Immature natural killer cell (primary cell): Measurements from ENCODE around the gene CAMSAP1. TPM values are rescaled to one million over a fixed set of nuclear protein-coding genes. Genes with fewer than 3 reads are reported as not detected.

Experiments
- DNase-seq, 3 donors: peaks; one replicate each; pipeline ENCODE4 v3.0.0; 2022; ENCODE audit warnings: mixed read lengths in 1 of 3
- H3K27ac Mint-ChIP-seq, 6 donors: one replicate each; pipeline ENCODE4 v1.8.0; 2020; ENCODE audit warnings: mixed read lengths in 6 of 6, mild to moderate bottlenecking in 5 of 6, inconsistent platforms in 4 of 6, moderate library complexity in 3 of 6
- H3K27me3 Mint-ChIP-seq, 3 donors: one replicate each; pipeline ENCODE4 v1.8.0; 2020 to 2021; ENCODE audit warnings: low read depth in 3 of 3, mild to moderate bottlenecking in 3 of 3, mixed read lengths in 3 of 3, moderate library complexity in 3 of 3, inconsistent platforms in 1 of 3
- H3K36me3 Mint-ChIP-seq, 3 donors: one replicate each; pipeline ENCODE4 v1.8.0; 2020; ENCODE audit warnings: mixed read lengths in 3 of 3, inconsistent platforms in 2 of 3, mild to moderate bottlenecking in 2 of 3
- H3K4me1 Mint-ChIP-seq, 2 donors: one replicate each; pipeline ENCODE4 v1.8.0; 2020; ENCODE audit warnings: inconsistent platforms in 2 of 2, mild to moderate bottlenecking in 2 of 2, mixed read lengths in 2 of 2, moderate library complexity in 1 of 2
- H3K4me3 Mint-ChIP-seq, 5 donors: one replicate each; pipeline ENCODE4 v1.8.0; 2020; ENCODE audit warnings: mild to moderate bottlenecking in 5 of 5, mixed read lengths in 5 of 5, inconsistent platforms in 3 of 5, moderate library complexity in 3 of 5
- H3K9me3 Mint-ChIP-seq, 6 donors: one replicate each; pipeline ENCODE4 v1.8.0; 2020; ENCODE audit warnings: mild to moderate bottlenecking in 6 of 6, mixed read lengths in 6 of 6, inconsistent platforms in 4 of 6, moderate library complexity in 3 of 6
- polyA plus RNA-seq, 3 donors: library from polyadenylated mRNA; unstranded; fragments of 300-500 nt; fragmentation: Illumina TruSeq; gene quantifications; one replicate each; pipeline ENCODE4 v1.2.3, GENCODE V29; 2021

The CAMSAP1 gene
- polyA plus RNA-seq, 3 donors from 2014 or later: 0.10 to 1.7 (median 1.1) TPM

DNA sequence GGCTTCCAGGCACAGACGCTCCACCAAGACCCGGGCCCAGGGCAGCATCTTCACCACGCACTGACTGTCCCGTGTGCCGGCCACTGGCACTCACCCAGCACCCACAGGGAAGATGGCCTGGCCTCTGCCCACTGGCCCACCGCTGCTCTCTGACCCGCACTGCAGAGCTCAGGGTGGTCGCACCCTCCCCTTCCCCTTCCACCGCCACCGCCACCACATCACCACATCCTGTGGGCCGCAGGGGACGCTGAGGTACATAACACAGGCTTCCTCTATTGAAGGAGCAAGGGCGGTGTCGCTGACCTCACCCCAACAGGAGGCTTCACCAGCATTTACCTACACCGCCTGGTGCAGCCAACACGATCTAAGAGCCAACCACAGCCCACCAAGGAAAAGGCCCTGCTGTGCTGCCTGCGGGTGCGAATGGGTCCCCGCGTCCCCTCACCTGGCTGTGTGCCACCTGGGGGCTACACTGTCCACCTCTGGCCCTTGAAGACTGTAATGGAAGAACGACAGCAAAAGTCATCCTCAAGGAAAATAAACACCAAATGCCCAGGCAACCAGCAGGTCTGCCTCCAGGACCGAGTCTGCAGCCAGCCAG, 101.8 kb downstream of the CAMSAP1 start:
- H3K4me3 Mint-ChIP-seq: peak overlapping the region; percentile 1 to 68 (median 28)
- H3K27me3 Mint-ChIP-seq: peaks cover 2 to 8% (median 8%) of the 10 kb centered on the region in 3 donors
- no peaks in the 10 kb centered on the region for H3K9me3 Mint-ChIP-seq
- H3K36me3 Mint-ChIP-seq: peaks cover 5 to 15% (median 10%) of the 10 kb centered on the region in 3 donors
- H3K27ac Mint-ChIP-seq: peak overlapping the region in 2 of 6 donors; percentile 8 to 30
- peak in 2 of 3 donors; percentile 9 to 10 for DNase-seq
- peaks cover 36 to 40% of the 10 kb centered on the region in 2 donors for H3K4me1 Mint-ChIP-seq

DNA sequence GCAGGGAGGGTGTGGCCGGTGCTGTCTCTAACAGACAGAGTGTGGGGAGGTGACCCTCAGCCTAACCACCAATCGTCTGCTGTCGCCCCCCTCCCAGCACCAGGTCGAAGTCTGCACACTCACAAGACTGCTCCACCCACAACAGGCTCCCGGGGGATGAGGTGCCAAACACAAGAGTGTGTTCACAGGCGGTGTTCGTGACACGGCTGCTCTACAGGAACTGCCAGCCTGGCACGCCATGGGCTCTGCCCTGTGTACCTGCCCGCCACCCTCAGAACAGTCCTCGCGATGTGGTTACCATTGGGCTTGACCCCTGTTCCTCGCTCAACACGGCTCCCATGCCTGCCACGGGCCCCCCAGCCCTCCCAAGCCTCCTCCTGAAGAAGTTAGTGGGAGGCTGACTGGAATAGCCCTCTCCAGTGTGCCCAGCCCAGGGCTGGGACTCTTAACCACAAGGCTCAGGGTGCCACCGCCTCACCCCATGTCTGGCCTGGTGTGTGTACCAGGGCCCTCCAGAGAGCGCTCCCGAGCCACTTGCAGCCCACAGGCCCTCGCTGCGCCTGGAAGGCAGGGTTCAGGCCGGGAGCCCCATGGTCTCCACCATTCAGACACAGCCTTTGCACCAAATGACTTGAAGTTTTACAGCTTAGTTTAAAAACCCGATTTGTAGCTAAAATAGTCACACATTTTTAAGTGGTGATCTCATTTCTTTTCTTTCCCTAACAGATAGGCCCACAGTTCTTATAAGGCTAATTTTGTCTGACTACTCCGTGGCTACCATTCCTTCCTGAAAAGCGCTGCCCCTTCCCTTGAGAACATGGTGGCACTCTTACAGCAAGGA, 102.5 kb downstream of the CAMSAP1 start:
- Mint-ChIP-seq H3K36me3 (peaks cover under 1 to 8% (median 5%) of the 10 kb centered on the region in 3 donors), H3K4me3 (peak overlapping the region in 2 of 5 donors; percentile 55 to 68), H3K27me3 (peaks cover 2 to 8% (median 8%) of the 10 kb centered on the region in 3 donors), H3K4me1 (peaks cover 36 to 40% of the 10 kb centered on the region in 2 donors), H3K27ac (peak overlapping the region in 2 of 6 donors; percentile 8 to 30), H3K9me3 (no peaks in the 10 kb centered on the region)
- no peak for DNase-seq

DNA sequence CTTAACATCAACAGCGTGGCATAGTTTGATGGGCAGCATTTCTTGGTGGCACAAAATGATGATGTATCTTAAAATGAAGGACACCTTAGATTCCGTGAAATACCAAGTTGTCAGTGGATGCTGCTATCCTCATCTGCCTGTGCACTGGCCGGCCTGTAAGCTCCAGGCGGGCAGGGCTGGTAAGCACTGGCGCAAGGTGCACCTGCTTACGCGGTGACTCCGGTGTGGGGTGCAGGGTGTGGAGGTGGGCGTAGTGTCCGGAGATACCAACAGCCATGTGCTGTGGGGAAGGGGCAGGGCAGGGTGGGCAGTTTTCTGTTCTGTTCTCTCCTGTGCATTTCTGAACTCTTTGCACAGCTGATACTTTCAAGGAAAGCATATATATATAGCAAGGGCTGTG, 103.9 kb downstream of the CAMSAP1 start:
- Mint-ChIP-seq H3K36me3 (peaks cover 0 to under 1% (median 0%) of the 10 kb centered on the region in 3 donors), H3K27ac (no peak overlapping the region), H3K27me3 (peaks cover 2 to 8% (median 8%) of the 10 kb centered on the region in 3 donors), H3K9me3 (no peaks in the 10 kb centered on the region), H3K4me1 (peaks cover 35 to 37% of the 10 kb centered on the region in 2 donors), H3K4me3 (no peak overlapping the region)
- no peak for DNase-seq

DNA sequence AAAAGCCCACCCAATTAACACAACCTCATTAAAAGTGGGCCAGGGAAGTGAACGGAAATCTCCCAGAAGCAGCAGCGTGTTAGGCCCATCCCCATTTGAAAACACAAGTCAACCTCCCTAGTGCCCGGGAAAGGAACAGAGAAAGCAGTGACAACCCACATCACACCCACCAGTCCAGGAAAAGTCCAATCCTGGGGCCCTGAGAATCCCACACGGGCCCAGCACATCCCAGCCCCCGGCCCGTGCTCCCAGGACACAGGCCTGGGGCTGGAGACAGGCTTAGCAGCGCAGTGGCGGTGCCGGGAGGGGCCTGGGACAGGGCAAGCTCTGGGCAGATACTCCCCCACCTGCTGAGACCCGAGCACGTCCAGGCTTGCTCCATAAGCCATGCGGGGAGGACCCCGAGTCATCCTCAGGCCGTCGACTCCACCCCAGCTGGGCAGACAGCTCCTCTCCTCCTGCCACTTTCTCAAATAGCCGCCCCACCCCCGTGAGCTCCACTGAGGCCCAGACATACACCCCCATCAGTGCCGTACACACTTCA, 104.4 kb downstream of the CAMSAP1 start:
- H3K9me3 Mint-ChIP-seq: no peaks in the 10 kb centered on the region
- H3K27me3 Mint-ChIP-seq: peaks cover 2 to 8% (median 8%) of the 10 kb centered on the region in 3 donors
- DNase-seq: no peak
- no peaks in the 10 kb centered on the region for H3K36me3 Mint-ChIP-seq
- H3K27ac Mint-ChIP-seq: no peak overlapping the region
- H3K4me1 Mint-ChIP-seq: peaks cover 31 to 32% of the 10 kb centered on the region in 2 donors
- H3K4me3 Mint-ChIP-seq: no peak overlapping the region

DNA sequence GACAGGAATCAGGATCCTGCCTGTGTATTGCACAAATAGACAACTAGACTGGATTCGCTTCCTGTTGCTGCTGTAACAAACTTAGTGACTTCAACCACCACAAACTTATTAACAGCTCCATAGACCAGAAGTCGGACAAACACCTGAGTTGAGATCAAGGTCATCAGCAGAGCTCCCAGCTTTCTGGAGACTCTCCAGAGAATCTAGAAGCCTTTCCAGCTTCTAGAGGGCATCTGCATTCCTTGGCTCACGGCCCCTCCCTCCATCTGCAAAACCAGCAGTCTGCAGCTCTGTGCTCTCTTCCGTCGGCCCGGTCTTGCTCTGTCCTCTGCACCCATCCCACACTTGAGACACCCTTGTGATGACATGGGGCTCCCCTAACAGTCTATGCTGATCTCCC, 106.3 kb downstream of the CAMSAP1 start:
- peaks cover 0 to 3% (median 2%) of the 10 kb centered on the region in 3 donors for H3K27me3 Mint-ChIP-seq

DNA sequence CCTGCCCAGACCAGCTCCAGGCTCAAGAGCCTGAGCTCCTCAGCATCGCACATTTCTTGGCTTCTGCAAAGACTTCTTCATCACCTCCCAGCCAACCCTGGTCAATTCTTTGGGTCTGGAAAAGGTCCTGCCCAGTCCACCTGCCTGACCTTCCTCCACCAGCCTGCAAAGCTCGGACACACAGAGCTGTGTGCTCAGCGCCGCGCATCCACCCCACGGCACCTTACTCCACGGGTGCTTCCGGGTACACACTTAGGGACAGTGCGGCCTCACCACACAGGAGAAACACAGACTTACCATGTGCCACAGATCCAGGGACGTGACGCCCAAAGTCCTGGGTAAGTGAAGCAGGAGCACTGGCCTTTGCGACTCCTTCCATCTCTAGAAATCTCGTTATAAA, 108.1 kb downstream of the CAMSAP1 start:
- Mint-ChIP-seq H3K36me3 (no peaks in the 10 kb centered on the region), H3K4me1 (no peaks in the 10 kb centered on the region), H3K4me3 (no peak overlapping the region), H3K27ac (no peak overlapping the region), H3K27me3 (peaks cover 2 to 4% (median 2%) of the 10 kb centered on the region in 3 donors), H3K9me3 (no peaks in the 10 kb centered on the region)
- DNase-seq: no peak

More for the DNA sequence above, 106.3 kb downstream of the CAMSAP1 start:
- H3K4me1 Mint-ChIP-seq: peaks cover 13 to 16% of the 10 kb centered on the region in 2 donors
- no peak for DNase-seq
- no peaks in the 10 kb centered on the region for H3K9me3 Mint-ChIP-seq
- H3K27ac Mint-ChIP-seq: no peak overlapping the region
- no peaks in the 10 kb centered on the region for H3K36me3 Mint-ChIP-seq
- no peak overlapping the region for H3K4me3 Mint-ChIP-seq

DNA sequence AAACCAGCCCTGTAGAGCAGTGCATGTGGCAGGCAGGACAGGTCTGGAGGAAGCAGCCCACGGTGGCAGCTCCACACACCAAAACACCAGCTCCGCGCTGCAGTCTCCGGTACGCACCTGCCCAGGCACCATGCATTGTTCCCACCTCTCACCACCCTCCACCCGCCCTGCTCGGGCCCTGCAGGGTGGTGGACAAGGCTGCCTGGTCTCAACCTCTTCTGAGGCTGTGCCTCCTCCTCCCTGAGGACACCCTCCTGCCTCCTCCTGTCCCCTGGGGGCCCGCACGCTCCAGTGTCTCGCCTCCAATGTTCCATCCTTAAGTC, 109.1 kb downstream of the CAMSAP1 start:
- H3K27ac Mint-ChIP-seq: no peak overlapping the region

DNA sequence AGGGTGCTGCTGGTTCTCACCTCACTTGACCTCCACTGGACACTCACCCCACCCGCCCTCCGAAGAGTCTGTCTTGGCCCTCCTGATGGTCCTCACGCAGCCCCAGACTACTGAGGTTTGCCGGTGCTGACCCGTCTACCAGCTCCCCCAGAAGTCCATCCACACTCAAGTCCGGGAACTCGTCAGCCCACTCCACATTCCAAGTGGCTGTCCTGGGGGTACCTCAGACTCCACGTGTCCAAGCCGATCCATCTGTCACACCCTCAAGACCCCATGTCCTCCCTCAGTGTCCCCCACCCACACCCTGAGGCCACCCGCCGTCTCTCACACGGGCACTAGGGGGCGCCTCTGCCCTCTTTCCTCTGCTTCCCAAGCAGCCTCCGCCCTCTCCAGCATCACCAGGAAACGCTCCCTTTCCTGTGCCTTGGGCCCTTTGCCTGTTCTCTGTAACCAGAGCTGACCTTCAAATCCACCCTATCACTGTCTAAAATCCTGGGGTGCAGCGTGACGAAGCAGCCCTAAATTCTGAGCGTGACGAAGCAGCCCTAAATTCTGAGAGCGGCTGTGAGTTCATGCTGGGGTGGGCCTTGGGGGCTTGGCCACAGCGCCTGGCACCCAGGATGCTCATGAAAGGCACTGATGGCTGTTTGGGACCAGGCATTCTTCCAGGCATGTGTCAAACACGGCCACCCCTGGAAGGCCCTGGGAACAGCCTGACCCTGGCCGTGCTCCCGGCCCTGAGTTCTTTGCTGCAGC, 109.7 kb downstream of the CAMSAP1 start:
- Mint-ChIP-seq H3K4me1 (no peaks in the 10 kb centered on the region), H3K36me3 (no peaks in the 10 kb centered on the region), H3K27ac (no peak overlapping the region), H3K4me3 (no peak overlapping the region), H3K9me3 (no peaks in the 10 kb centered on the region), H3K27me3 (peaks cover under 1 to 4% (median 2%) of the 10 kb centered on the region in 3 donors)
- DNase-seq: no peak

More for the DNA sequence above, 109.1 kb downstream of the CAMSAP1 start:
- no peaks in the 10 kb centered on the region for H3K36me3 Mint-ChIP-seq
- no peaks in the 10 kb centered on the region for H3K4me1 Mint-ChIP-seq
- H3K27me3 Mint-ChIP-seq: peaks cover 2 to 4% (median 2%) of the 10 kb centered on the region in 3 donors
- no peak for DNase-seq
- H3K9me3 Mint-ChIP-seq: no peaks in the 10 kb centered on the region
- H3K4me3 Mint-ChIP-seq: peak overlapping the region in 1 of 5 donors; percentile 3

DNA sequence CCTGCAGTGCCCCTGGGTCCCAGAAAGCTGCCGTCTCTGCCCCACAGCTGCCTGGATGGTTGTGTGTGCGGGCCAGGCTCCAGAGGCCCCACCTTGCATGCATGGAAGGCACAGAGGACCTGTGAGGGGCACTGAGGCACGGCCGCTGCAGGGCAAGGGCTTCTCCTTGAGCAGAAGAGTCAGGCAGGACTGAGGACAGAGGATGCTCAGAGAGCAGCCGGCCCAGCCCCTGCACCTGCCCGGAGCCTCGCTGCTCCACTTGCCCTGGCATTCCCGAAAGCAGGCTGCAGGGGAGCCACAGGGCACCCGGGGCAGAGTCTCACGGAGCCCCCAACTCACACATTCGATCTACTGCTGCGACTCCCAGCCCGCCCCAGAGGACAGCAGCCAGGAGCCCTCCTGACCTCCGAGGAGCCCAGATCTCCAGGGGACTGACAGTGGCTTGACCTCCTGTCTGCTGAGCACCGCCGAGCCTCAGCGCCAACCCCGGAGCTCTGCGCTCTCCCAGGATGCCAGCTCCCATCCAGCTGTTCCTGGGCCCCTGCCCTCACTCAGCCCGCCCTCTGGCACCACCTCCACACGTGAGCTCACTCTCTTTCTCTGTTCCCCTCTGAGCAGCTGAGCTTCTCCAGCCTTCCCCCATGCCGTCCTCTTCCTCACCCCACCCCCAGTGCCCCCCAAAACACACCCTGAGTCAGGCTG, 110.4 kb downstream of the CAMSAP1 start:
- no peak overlapping the region for H3K27ac Mint-ChIP-seq
- DNase-seq: no peak
- H3K36me3 Mint-ChIP-seq: no peaks in the 10 kb centered on the region
- no peaks in the 10 kb centered on the region for H3K4me1 Mint-ChIP-seq
- no peak overlapping the region for H3K4me3 Mint-ChIP-seq
- H3K27me3 Mint-ChIP-seq: peaks cover 0 to 4% (median 2%) of the 10 kb centered on the region in 3 donors
- H3K9me3 Mint-ChIP-seq: no peaks in the 10 kb centered on the region

DNA sequence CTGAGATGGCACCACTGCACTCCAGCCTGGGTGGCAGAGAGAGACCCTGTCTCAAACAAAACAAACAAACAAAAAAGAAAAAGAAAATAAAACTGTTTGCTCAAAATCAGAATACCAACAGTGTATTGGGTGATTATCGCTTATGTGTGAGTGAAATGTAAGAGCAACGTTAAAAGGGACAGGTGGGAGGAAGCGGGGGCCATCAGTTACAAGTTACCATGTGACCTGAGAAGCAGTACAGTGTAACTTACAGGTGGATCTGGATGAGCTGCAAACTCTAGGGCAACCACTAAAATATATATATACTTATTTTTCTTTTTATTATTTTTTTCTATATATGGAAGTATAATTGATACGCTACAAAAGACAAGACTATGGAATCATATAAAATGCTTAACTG, 112.0 kb downstream of the CAMSAP1 start:
- DNase-seq: no peak
- no peak overlapping the region for H3K27ac Mint-ChIP-seq
- H3K4me3 Mint-ChIP-seq: no peak overlapping the region
- no peaks in the 10 kb centered on the region for H3K9me3 Mint-ChIP-seq
- no peaks in the 10 kb centered on the region for H3K4me1 Mint-ChIP-seq
- peaks cover 0 to 4% (median 2%) of the 10 kb centered on the region in 3 donors for H3K27me3 Mint-ChIP-seq
- H3K36me3 Mint-ChIP-seq: no peaks in the 10 kb centered on the region

DNA sequence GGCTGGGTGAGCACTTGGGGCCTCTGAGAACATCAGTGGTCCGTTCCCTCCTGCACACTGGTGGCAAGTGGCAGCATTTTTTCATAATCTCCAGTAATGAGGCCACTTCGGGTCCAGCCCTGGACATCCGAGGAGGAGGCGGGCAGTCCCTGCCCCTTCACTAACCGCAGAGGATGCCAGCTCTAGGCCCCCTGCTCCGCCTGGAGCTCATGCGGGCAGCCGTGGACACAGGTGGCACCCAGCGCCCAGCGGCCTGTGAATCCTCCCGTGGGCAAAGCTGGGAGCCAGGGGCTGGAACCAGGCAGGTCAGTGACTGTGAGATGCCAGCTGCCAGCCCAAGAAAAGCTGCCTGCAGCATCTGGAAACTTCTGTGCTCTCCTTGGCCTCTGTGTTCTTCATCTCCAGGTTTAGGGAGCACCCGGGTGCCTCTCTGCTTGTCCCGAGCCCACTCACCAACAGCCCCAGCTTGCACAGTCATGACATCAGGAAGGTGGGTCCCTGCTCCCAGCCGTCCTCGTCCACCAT, 112.9 kb downstream of the CAMSAP1 start:
- Mint-ChIP-seq H3K36me3 (no peaks in the 10 kb centered on the region), H3K27ac (no peak overlapping the region), H3K4me1 (no peaks in the 10 kb centered on the region), H3K27me3 (peaks cover 0 to 4% (median 2%) of the 10 kb centered on the region in 3 donors), H3K4me3 (no peak overlapping the region), H3K9me3 (no peaks in the 10 kb centered on the region)
- no peak for DNase-seq

DNA sequence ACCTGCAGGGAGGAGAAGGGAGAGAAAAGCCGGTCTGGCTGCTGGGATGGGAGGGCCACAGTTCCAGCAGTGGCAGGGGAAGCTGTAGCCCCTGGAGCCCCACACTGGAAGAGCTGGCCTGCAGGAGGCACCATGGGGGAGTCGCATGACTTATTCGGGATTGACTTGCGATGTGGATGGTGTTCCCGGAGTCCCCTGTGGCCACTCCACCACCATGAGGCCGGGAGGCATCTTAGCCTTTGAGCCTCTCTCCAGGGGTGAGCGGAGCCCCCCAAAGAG, 113.3 kb downstream of the CAMSAP1 start:
- H3K4me3 Mint-ChIP-seq: no peak overlapping the region
- no peaks in the 10 kb centered on the region for H3K9me3 Mint-ChIP-seq
- no peaks in the 10 kb centered on the region for H3K4me1 Mint-ChIP-seq
- DNase-seq: no peak
- no peak overlapping the region for H3K27ac Mint-ChIP-seq
- peaks cover 0 to 4% (median 2%) of the 10 kb centered on the region in 3 donors for H3K27me3 Mint-ChIP-seq
- H3K36me3 Mint-ChIP-seq: no peaks in the 10 kb centered on the region
